IPS DF 6.9 (cell line): ENCODE results near the gene CIRBP.

Source experiments
- DNase-seq: peaks from one replicate; pipeline ENCODE4 v3.0.0-alpha.2; 2013; ENCODE audit warnings: low read depth, low spot score
- H3K27ac ChIP-seq: one replicate; pipeline ENCODE4 v1.5.1; 2013; ENCODE audit warnings: low read length, control low read depth
- H3K27me3 ChIP-seq: 2 replicates; pipeline ENCODE4 v1.6.1; 2013; ENCODE audit warnings: mild to moderate bottlenecking, low read length; ENCODE audit not compliant: control insufficient read depth, insufficient read depth
- H3K36me3 ChIP-seq: 2 replicates; pipeline ENCODE4 v1.6.1; 2013; ENCODE audit warnings: low read length; ENCODE audit not compliant: control insufficient read depth, insufficient read depth
- H3K4me1 ChIP-seq: 2 replicates; pipeline ENCODE4 v1.6.1; 2013; ENCODE audit warnings: low read length; ENCODE audit not compliant: control insufficient read depth, insufficient read depth
- H3K4me3 ChIP-seq: 2 replicates; pipeline ENCODE4 v1.5.1; 2013; ENCODE audit warnings: mild to moderate bottlenecking, low read length
- H3K9me3 ChIP-seq: 2 replicates; pipeline ENCODE4 v1.6.1; 2013; ENCODE audit warnings: low read length, inconsistent platforms; ENCODE audit not compliant: control insufficient read depth, insufficient read depth
- WGBS: extraction: QIAGEN DNeasy Blood & Tissue Kit; methylation state at CpG from one replicate; pipeline ENCODE4 v1.1.7; 2013; ENCODE audit warnings: mixed read lengths, missing lambda C conversion rate; ENCODE audit not compliant: insufficient read length, insufficient coverage; 5-methylcytosine and 5-hydroxymethylcytosine counted together

The CIRBP gene

DNA sequence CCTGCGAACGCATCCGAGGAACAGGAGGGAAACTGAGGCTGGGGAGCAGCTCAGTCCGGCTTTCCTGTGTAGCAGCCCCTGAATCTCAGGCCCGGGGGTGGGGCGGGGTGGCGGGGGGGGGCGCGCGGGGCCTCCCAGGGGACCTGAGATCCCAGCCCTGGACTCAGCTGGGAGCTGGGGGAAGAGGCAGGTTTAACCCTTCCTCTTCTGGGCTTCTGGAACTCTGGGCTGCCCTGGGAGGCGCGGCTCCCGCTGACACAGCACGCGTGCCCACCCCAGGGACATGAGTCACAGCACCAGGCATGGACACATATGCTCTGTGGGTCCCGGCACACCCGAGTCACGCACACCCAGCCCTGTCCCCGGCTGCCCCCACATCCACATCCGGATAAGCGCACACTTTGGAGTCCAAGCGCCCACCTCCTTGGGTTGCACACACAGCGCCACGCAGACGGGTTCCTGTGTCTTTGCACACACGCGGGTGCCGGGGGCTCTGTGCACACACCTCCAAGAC lies 3.5 kb upstream of the CIRBP start:
- no CpG with 5 or more reads among the region's 28 CpGs for WGBS
- peak overlapping the region; percentile 51; the same call in 1 of the 2 replicates for H3K4me3 ChIP-seq

DNA sequence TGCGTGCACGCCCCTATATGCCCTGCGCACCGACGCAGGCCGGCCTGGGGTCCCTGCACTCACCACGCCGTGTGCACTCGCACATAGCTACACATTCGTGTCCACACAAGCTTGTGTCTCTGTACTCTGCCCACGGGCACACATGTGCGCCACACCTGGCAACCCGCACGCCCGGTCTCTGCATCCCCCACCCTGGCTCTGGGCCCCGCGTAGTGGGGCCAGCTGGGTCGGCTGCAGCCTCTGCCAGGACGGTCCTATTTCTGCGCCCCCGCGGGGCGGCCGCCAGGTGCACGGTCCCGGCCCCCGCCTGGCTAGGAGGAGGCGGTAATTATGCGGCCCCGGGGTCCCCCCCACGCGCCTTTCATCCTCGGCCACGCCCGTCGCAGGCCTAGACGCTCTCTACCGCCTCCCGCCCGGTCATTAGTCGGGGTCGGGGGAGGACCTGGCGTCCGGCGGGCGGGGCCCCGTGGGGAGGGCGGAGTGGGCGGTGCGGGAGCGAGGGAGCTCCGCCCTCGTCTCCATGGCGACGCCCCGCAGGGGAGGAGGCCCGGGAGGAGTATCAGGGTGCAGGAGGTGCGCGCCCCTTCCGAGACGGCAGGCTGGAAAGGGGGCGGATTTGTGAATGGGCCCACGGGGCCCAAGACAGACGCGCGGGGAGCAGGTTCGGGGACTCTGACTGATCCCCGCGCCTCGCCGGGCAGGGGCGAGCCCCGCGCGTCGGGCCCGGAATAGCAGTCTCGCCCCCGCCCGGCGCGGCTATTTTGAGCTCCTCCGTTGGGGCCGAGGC lies 2.8 kb upstream of the CIRBP start:
- WGBS: no CpG with 5 or more reads among the region's 84 CpGs
- no peak overlapping the region for H3K27ac ChIP-seq
- DNase-seq: no peak

More for the DNA sequence above, 3.5 kb upstream of the CIRBP start:
- H3K9me3 ChIP-seq: no peaks in the 10 kb centered on the region
- no peak overlapping the region for H3K27ac ChIP-seq
- no peaks in the 10 kb centered on the region for H3K36me3 ChIP-seq
- peaks cover 22% of the 10 kb centered on the region for H3K4me1 ChIP-seq
- no peaks in the 10 kb centered on the region for H3K27me3 ChIP-seq
- DNase-seq: no peak

DNA sequence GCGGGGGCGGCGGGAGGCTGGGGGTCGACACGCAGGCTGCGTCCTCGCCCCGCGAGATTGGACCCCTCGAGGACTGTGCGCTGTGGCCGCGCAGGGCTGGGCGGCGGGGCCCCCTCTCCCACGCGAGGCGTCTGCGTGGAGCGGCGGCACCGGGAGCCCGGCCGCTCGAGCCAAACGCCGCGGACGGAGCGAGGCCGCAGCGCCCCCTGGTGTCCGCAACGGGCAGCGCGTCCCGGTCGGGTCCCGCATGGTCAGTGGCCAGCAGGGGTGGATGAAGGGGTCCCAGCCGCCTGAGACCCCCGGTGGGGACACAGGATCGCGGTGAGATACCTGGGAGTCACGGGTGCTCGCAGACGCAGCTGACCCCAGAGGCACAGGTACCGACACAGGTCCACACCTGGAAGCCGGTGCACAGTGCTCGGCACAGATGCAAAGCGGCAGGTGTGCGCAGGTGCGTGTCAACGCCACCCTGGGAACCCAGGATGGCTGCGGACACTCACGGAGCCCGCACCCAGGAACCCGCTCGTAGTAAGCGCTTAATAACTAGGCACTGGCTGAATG lies 2.1 kb upstream of the CIRBP start:
- Histone ChIP-seq H3K4me3 (peak overlapping the region; percentile 51; the same call in 1 of the 2 replicates), H3K27ac (no peak overlapping the region), H3K27me3 (no peaks in the 10 kb centered on the region), H3K4me1 (peaks cover 19% of the 10 kb centered on the region), H3K36me3 (peaks cover 13% of the 10 kb centered on the region), H3K9me3 (no peaks in the 10 kb centered on the region)
- no peak for DNase-seq
- no CpG with 5 or more reads among the region's 59 CpGs for WGBS

More for the DNA sequence above, 2.8 kb upstream of the CIRBP start:
- Histone ChIP-seq H3K27me3 (no peaks in the 10 kb centered on the region), H3K9me3 (no peaks in the 10 kb centered on the region), H3K36me3 (peaks cover 6% of the 10 kb centered on the region; the same call in 1 of the 2 replicates), H3K4me3 (peak overlapping the region; percentile 51; the same call in 1 of the 2 replicates), H3K4me1 (peaks cover 22% of the 10 kb centered on the region)

DNA sequence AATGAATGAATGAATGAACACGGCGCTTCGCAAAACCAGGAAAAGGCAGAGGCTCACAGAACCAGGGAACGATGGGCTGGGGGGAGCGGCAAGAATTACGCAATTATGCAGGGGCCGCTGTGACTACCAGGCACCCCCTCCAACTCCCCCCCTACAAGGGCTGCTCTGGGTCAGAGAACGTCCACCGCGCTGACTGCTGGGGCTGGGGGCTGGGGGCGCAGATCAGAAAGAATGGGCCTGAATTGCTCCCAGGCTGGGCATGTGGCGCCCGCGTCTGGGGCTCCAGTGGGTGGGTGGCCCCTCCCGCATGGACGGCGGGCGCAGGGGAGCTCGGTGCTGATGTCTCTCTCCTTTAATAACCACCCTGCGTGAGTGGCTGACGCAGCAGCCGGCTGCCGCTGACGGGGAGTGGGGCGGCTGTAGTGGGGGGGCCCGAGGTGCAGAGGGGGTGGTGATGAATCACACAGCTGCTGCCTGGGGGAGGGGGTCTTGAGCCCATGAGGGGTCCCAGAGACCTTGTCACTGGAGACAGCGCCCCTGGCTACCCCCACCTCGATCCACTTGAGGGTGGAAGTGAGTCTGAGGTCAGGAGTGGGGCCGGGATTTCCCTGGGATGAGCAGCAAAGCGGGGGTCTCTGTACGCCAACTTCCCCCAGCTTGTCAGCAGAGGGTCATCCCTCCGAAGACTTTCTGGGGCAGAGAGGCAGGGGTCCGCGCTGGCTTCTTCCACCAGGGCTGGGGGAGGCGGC lies 1.5 kb upstream of the CIRBP start:
- no CpG with 5 or more reads among the region's 35 CpGs for WGBS
- Histone ChIP-seq H3K27ac (no peak overlapping the region), H3K9me3 (no peaks in the 10 kb centered on the region), H3K36me3 (peaks cover 17% of the 10 kb centered on the region), H3K4me1 (peaks cover 17% of the 10 kb centered on the region), H3K27me3 (no peaks in the 10 kb centered on the region), H3K4me3 (peak overlapping the region; percentile 51; the same call in 1 of the 2 replicates)
- DNase-seq: no peak

DNA sequence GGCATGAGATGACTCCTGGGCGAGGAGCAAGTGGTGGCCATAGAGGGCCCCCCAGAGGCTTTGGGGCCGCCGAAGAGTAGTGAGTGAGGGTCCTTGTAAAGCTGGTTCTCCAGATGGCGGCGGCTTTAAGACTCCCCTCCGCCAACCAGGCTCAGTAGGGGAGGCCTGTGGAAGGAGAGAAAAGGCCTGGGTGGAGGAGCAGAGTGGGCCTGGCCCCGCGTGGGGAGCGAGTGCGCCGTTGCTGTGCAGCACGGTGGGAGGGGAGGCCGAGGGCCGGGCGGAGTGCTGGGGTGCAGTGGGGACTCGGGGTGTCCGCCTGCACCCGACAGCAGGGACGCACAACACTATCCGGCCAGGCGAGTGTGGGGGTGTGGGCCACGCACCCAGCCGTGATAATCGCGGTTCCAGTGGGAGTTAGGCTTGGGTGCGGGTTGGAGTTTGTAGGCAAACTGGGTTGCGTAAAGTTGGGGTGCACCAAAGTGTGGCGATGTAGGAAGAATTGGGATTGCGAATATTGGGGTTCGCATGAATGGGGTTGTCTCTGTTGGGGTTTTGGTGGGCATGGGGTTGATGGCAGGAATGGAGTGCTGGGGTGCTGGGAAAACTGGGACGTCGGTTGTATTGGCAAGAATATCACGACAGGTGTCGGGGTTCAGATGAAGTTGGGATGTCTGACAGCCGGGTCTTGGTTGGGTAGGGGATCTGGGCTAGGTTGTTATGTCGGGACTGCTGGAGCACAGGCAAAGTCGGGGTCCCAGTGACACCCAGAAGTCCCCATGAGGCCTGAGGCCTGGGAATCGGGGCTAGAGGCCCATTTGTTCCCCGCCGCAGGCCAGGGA lies 687 bp upstream of the CIRBP start:
- Histone ChIP-seq H3K36me3 (peaks cover 25% of the 10 kb centered on the region), H3K27me3 (no peaks in the 10 kb centered on the region), H3K27ac (no peak overlapping the region), H3K4me3 (no peak overlapping the region), H3K9me3 (no peaks in the 10 kb centered on the region), H3K4me1 (peaks cover 14% of the 10 kb centered on the region)
- 100% methylated on average over 5 of the region's 40 CpGs for WGBS
- DNase-seq: no peak

DNA sequence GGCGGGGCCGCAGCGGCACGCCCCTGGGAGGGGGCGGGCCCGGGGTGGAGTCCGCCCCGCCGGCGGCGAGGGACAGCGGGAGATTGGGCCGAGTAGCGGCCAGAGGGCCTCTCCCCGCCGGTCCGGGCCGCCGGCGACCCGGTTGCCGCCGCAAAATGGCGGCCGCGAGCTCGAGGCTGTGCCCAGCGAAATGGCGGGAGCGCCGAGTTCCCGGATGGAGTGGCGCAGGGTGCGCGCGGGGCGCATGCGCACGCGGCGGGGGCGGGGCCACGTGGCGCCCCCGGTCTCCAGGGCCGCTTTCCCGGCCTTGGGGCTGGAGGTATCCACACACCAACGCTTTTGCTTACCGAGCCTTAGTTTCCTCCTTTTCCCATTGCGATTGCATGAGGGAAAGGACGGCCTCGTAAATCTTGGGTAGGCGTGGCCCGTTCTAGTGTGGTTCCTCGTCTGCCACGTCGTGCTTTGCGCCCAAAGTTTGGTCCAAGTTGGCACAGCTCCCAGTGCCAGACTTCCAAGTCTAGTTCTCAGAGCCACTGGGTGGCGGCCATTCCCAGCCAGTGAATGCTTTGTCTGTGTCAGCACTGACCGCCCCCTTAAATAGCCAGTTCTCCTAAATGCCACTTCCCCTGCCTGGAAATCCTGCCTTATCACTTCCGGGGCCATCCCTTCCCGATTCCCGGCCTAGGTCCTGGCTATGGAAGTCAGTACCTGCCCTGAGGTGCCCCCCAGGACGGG lies 513 bp downstream of the CIRBP start:
- Histone ChIP-seq H3K27ac (no peak overlapping the region), H3K4me1 (peaks cover 14% of the 10 kb centered on the region), H3K36me3 (peaks cover 37% of the 10 kb centered on the region), H3K4me3 (peak overlapping the region; percentile 79), H3K9me3 (no peaks in the 10 kb centered on the region), H3K27me3 (no peaks in the 10 kb centered on the region)
- WGBS: no CpG with 5 or more reads among the region's 64 CpGs
- no peak for DNase-seq

DNA sequence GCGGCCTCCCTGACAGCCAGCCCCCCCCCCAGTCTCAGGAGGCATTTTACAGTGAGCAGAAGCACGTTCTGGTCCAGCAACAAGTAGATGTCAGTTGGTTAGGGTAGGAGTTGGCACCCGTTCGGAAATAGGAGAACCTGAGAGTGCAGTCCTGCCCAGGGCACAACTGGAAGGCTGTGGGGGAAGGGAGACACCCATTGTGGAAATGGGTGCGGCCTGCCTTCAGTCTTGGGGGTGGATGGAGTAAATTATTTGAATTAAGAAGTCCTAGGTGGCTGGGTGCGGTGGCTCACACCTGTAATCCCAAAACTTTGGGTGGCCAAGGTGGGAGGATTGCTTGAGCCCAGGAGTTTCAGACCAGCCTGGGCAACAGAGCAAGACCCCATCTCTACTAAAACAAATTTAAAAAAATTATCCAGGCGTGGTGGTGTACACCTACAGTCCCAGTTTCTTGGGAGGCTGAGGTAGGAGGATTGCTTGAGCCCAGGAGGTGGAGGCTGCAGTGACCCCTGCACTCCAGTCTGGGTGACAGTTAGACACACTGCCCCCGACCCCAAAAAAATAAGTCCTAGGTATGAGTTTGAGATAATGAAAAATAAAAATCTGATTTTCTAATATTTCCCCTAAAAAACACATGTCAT lies 1.2 kb downstream of the CIRBP start:
- H3K9me3 ChIP-seq: no peaks in the 10 kb centered on the region
- H3K4me1 ChIP-seq: peaks cover 10% of the 10 kb centered on the region; the same call in 1 of the 2 replicates
- H3K4me3 ChIP-seq: peak overlapping the region; percentile 79; the same call in 1 of the 2 replicates
- H3K27ac ChIP-seq: no peak overlapping the region
- no peaks in the 10 kb centered on the region for H3K27me3 ChIP-seq
- no peak for DNase-seq
- no CpG with 5 or more reads among the region's 8 CpGs for WGBS
- H3K36me3 ChIP-seq: peaks cover 40% of the 10 kb centered on the region

DNA sequence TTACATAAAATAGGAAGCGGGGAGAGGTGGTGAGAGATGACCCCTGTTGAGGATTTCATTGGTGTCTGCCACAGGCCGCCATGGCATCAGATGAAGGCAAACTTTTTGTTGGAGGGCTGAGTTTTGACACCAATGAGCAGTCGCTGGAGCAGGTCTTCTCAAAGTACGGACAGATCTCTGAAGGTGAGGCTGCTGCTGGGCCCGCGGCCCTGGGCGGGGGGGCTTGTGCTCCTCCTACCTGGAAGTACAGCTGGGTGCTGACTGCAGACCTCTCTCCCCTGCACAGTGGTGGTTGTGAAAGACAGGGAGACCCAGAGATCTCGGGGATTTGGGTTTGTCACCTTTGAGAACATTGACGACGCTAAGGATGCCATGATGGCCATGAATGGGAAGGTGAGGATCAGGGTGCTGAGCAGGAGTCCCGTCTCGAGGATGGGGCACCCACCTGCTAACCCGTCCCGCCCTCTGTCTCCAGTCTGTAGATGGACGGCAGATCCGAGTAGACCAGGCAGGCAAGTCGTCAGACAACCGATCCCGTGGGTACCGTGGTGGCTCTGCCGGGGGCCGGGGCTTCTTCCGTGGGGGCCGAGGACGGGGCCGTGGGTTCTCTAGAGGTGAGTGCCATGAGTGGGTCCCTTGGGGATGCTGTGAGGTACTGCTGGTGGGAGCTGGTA lies 1.9 kb downstream of the CIRBP start:
- DNase-seq: no peak
- WGBS: no CpG with 5 or more reads among the region's 26 CpGs
- no peak overlapping the region for H3K4me3 ChIP-seq
- no peaks in the 10 kb centered on the region for H3K27me3 ChIP-seq
- H3K4me1 ChIP-seq: peaks cover 7% of the 10 kb centered on the region; the same call in 1 of the 2 replicates
- H3K9me3 ChIP-seq: no peaks in the 10 kb centered on the region
- no peak overlapping the region for H3K27ac ChIP-seq
- H3K36me3 ChIP-seq: peaks cover 40% of the 10 kb centered on the region
